ENCODE measurements around the gene PTGDR2.
A peak's percentile ranks its signal among the peaks of the same experiment; 100 is the strongest.

The PTGDR2 gene

GRCh38 chr11:60870733-60871377 lies 15.1 kb upstream of the PTGDR2 start:
- H3K4me3 ChIP-seq (ENCODE audit: control insufficient read depth, low read depth, low read length), result no peak overlapping the region
- DNase-seq (ENCODE audit: low read depth), result no peak
- TF ChIP-seq CTCF (conservative IDR thresholded peaks at IDR 0.05; ENCODE audit: control insufficient read depth, insufficient read depth, low read depth, low read length), result no peak

- DNase-seq (ENCODE audit: low read depth), result no peak
- no peak overlapping the region for H3K4me3 ChIP-seq (ENCODE audit: control insufficient read depth, low read depth, low read length)
- TF ChIP-seq CTCF (conservative IDR thresholded peaks at IDR 0.05; ENCODE audit: control insufficient read depth, insufficient read depth, low read depth, low read length), result no peak
These were observed 14.5 kb upstream of the PTGDR2 start for GRCh38 chr11:60870276-60870675.

- DNase-seq (ENCODE audit: low read depth), result no peak
- TF ChIP-seq CTCF (conservative IDR thresholded peaks at IDR 0.05; ENCODE audit: control insufficient read depth, insufficient read depth, low read depth, low read length), result no peak
- H3K4me3 ChIP-seq (ENCODE audit: control insufficient read depth, low read depth, low read length), result no peak overlapping the region
These were observed 13.7 kb upstream of the PTGDR2 start for GRCh38 chr11:60869451-60869825.

- no peak for DNase-seq (ENCODE audit: low read depth)
- no peak overlapping the region for H3K4me3 ChIP-seq (ENCODE audit: control insufficient read depth, low read depth, low read length)
- TF ChIP-seq CTCF (conservative IDR thresholded peaks at IDR 0.05; ENCODE audit: control insufficient read depth, insufficient read depth, low read depth, low read length), result no peak
These were observed 13.1 kb upstream of the PTGDR2 start for GRCh38 chr11:60868682-60869450.

GRCh38 chr11:60867871-60868681 lies 12.3 kb upstream of the PTGDR2 start:
- H3K4me3 ChIP-seq (ENCODE audit: control insufficient read depth, low read depth, low read length), result no peak overlapping the region
- DNase-seq (ENCODE audit: low read depth), result no peak
- no peak for TF ChIP-seq CTCF (conservative IDR thresholded peaks at IDR 0.05; ENCODE audit: control insufficient read depth, insufficient read depth, low read depth, low read length)

- no peak for TF ChIP-seq CTCF (conservative IDR thresholded peaks at IDR 0.05; ENCODE audit: control insufficient read depth, insufficient read depth, low read depth, low read length)
- DNase-seq (ENCODE audit: low read depth), result peak; percentile 35
- no peak within 1 kb of the TSS for H3K4me3 ChIP-seq (ENCODE audit: control insufficient read depth, low read depth, low read length)
These were observed 11.4 kb upstream of the PTGDR2 start, which contains the start of gene ZP1 for GRCh38 chr11:60866911-60867870. TSS of gene ZP1 (plus strand) at chr11:60867542. CDS start at chr11:60867562, 20 bp downstream.
